GM10847 (cell line): ENCODE measurements around the gene RBM34.

ENCODE experiments used
- POLR2A ChIP-seq: IDR thresholded peaks from 2 replicates; pipeline ENCODE4 v1.6.1; 2011; ENCODE audit not compliant: insufficient read length; ENCODE audit errors: extremely low read depth

The RBM34 gene

GRCh38 chr1:235158680-235159079, 2.4 kb downstream of the RBM34 start:
- no peak for TF ChIP-seq POLR2A

GRCh38 chr1:235157150-235157549, 3.9 kb downstream of the RBM34 start:
- TF ChIP-seq POLR2A: no peak

DNA sequence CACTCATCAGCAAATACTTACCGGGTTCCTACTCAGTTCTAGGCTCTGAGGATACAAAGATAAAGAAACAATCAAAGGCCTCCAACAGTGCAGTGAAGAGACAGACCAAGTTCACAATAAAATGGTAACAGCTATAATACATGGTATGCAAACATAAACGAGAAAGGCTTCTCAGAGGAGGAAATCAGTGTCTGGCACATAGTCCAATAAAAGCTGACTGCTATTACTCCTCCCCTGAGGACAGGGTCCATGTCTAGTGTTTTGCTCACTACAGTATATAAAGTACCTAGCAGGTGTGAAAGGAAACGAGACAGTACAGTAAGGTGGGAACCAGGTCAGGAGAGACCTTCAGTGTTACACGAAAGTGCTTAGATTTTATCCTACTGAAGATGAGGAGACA, 4.3 kb downstream of the RBM34 start:
- no peak for TF ChIP-seq POLR2A

GRCh38 chr1:235156265-235156664, 4.8 kb downstream of the RBM34 start:
- no peak for TF ChIP-seq POLR2A

DNA sequence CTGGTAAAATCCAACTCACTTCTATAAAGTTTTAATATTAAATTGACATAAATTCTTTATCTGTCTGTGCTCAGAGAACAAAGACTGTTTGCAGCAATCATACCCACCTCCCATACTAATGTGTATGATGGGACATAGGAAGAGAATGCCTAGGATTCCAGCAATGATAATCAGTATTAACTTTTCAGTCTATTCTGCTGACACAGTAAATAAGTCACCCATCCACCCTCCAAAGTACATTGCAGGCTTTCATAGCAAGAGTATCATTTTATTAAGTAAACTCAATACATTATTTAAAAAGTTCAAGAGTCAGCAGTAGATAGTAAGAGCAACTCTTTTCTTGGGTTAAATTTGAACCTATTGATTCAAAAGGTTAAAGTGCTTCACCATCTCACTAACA, 8.8 kb downstream of the RBM34 start:
- no peak for TF ChIP-seq POLR2A

DNA sequence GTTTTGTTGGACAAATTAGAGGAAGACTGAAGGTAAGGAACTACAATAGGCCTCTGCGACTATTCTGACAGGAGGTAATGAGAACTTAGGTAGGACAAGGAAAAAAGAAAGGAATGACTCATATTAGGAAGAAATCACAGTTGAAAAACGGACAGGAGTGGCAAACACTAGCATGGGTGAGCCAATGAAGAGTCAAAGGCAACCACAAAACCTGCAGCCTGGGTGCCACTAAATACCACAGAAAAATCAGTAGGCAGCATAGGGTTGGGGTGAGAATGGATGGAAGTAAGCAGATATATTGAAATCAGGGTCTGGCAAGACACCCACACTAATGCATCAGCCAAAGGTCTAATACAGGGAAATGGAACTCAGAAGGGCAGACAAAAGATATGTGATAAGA, 10.0 kb downstream of the RBM34 start:
- no peak for TF ChIP-seq POLR2A

- no peak for TF ChIP-seq POLR2A
These were observed 11.2 kb downstream of the RBM34 start for GRCh38 chr1:235149824-235150223.

- TF ChIP-seq POLR2A: no peak
These were observed 13.8 kb downstream of the RBM34 start for GRCh38 chr1:235147269-235147668.

GRCh38 chr1:235145639-235146038, 15.4 kb downstream of the RBM34 start:
- TF ChIP-seq POLR2A: no peak

GRCh38 chr1:235142991-235143390, 18.1 kb downstream of the RBM34 start:
- TF ChIP-seq POLR2A: no peak

DNA sequence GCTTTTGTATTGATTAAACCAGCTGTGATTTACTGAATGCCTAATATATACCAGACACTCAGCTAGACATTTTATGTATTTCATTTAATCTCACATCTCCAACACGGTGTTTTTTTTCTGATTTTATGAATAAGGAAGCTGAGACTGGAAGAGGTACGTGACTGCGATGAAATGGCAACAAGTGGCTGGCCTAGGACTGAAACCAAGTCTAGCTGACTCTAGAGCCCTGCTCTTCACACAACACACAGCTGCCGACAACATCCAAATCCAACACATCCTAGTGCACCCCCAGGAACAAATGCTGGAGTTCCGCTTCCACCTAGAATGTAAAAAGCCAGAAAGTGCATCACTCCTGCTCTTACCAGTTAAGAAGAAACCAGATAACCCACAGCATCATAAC, 21.7 kb downstream of the RBM34 start:
- TF ChIP-seq POLR2A: no peak

- no peak for TF ChIP-seq POLR2A
These were observed 22.2 kb downstream of the RBM34 start for GRCh38 chr1:235138821-235139220.

- TF ChIP-seq POLR2A: no peak
These were observed 24.9 kb downstream of the RBM34 start for GRCh38 chr1:235136111-235136510.

- no peak for TF ChIP-seq POLR2A
These were observed 26.9 kb downstream of the RBM34 start for GRCh38 chr1:235134171-235134570.

DNA sequence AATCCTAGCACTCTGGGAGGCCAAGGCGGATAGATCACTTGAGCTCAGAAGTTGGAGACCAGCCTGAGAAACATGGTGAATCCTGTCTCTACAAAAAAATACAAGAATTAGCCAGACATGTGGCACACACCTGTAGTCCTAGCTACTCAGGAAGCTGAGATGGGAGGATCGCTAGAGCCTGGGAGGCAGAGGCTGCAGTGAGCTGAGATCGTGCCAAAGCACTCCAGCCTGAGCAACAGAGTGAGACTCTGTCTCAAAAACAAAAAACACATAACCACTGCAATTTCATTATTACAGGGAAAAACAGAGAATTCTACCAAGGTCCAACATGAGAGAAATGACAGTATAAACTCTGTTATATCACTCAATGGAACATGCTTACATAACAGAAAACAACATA, 28.0 kb downstream of the RBM34 start:
- TF ChIP-seq POLR2A: no peak

DNA sequence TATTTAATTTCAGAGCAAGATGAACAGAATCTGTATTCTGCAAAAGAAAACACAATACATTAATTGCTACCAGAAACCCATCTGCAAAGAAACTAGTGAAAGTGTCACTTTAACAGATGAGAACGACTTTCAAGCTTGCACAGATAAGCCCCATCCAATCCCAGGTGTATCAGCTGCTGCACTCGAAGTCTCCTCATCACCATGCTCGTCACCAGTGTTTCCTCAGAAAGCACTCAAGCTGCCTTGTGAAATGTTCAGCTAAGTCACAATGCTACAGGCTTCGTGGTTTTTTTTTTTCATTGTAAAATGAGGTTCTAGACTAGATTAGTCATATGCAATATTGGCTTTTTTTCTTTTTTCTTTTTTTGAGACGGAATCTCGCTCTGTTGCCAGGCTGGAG, 29.1 kb downstream of the RBM34 start:
- TF ChIP-seq POLR2A: no peak

DNA sequence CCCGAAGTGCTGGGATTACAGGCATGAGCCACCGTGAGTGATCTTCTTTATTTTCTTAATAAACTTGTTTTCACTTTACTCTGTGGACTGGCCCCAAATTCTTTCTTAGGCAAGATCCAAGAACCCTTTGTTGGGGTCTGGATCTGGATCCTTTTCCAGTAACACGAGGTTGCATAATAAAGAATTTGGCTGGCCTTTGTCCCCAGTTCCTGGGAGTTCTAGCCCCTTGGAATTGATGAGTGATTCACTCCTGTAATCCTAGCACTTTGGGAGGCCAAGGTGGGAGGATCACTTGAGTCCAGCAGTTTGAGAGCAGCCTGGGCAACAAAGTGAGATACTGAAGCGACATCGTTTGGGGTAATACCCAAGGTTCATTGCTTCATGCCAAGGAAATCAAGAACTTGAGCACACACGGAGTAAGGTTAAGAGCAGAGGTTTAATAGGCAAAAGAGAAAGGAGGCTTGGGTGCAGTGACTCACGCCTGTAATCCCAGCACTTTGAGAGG, 30.2 kb downstream of the RBM34 start:
- no peak for TF ChIP-seq POLR2A

DNA sequence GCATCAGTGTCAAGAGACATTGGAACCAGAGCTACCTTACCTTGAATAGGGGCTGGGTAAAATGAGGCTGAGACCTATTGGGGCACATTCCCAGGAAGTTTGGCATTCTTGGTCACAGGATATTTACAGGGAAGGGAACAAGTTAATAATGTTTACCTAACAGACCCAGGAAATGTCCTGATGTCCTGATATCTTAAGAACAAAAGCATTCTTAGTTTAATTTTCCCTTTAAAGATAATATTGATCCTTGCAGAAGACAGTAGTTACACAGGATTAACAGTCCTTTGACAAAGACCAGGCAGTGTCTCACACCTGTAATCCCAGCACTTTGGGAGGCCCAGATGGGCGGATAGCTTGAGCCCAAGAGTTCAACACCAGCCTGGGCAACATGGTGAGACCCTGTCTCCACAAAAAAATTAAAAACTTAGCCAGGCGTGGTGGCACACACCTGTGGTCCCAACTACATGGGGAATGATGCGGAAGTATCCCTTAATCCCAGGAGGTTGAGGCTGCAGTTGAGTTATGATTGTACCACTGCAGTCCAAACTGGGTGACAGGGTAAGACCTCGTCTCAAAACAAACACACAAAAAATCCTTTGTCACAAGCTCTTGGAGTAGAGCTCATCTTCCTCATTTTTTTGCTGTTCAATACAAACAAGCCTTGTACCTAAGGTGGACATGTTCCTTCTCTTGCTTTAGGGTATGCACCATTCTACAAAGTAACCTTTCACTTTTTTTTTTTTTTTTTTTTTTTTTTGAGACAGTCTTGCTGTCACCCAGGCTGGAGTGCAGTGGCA, 31.1 kb downstream of the RBM34 start:
- TF ChIP-seq POLR2A: no peak
